ENCODE measurements around the gene TRIM45. TPM values are rescaled to one million over a fixed set of nuclear protein-coding genes. Genes with fewer than 3 reads are reported as not detected.

The TRIM45 gene
- total and polyA plus RNA-seq, 2 of the 13 experiments (the other 11 are each of a cell fraction or from before 2014, with no cell fraction given), result 1.9 to 2.3 TPM

- TF ChIP-seq ZFP91 (CRISPR knock-in tag; IDR thresholded peaks at IDR 0.05; ENCODE audit: borderline replicate concordance) (no peak), MAFF (IDR thresholded peaks at IDR 0.05; ENCODE audit: low read depth, low read length) (no peak)
- TF ChIP-seq, protein P1, sequence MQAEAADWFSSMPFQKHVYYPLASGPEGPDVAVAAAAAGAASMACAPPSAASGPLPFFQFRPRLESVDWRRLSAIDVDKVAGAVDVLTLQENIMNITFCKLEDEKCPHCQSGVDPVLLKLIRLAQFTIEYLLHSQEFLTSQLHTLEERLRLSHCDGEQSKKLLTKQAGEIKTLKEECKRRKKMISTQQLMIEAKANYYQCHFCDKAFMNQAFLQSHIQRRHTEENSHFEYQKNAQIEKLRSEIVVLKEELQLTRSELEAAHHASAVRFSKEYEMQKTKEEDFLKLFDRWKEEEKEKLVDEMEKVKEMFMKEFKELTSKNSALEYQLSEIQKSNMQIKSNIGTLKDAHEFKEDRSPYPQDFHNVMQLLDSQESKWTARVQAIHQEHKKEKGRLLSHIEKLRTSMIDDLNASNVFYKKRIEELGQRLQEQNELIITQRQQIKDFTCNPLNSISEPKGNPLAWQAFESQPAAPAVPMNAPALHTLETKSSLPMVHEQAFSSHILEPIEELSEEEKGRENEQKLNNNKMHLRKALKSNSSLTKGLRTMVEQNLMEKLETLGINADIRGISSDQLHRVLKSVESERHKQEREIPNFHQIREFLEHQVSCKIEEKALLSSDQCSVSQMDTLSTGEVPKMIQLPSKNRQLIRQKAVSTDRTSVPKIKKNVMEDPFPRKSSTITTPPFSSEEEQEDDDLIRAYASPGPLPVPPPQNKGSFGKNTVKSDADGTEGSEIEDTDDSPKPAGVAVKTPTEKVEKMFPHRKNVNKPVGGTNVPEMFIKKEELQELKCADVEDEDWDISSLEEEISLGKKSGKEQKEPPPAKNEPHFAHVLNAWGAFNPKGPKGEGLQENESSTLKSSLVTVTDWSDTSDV (CRISPR knock-in tag; IDR thresholded peaks at IDR 0.05), result no peak
Measured at GRCh38 chr1:117089996-117090395, 31.6 kb downstream of the TRIM45 start (continued).

DNA sequence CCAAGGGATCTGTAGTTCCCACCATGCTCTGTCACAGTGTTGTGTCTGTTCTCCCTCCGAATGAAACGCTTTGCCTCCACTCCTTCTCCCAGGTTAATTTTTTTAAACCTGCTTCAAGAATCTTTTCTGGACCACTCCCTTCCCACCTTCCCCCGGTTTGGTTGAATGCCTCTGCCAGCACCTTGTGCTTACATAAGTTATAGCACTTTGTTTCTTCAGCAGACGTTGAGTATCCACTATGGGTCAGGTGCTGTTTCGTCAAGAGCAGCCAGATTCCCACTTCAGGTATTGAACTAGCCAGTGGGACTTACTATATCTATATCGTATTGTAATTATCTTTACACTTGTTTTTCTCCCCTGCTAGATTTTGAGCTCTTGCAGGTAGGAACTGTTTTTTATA lies 33.9 kb downstream of the TRIM45 start:
- Histone ChIP-seq H3K4me2 (ENCODE audit: low read depth, low read length) (no peak overlapping the region), H4K20me1 (ENCODE audit: insufficient read depth, low read length) (no peaks in the 10 kb centered on the region), H3K9me3 (ENCODE audit: low read length) (no peaks in the 10 kb centered on the region), H3K27me3 (ENCODE audit: control insufficient read depth in 1 of 2, insufficient read depth in 2 of 2, low read length in 2 of 2) (no peaks in the 10 kb centered on the region), H3K4me3 (replicated peaks in 1 of 3; ENCODE audit: insufficient read depth in 1 of 3, low read depth in 2 of 3, low read length in 3 of 3) (no peak overlapping the region), H2AFZ (ENCODE audit: low read length) (no peak overlapping the region), H3K4me1 (ENCODE audit: insufficient read depth, low read length) (no peaks in the 10 kb centered on the region), H3K9ac (ENCODE audit: insufficient read depth, low read depth, low read length) (no peak overlapping the region), H3K36me3 (replicated peaks in 1 of 2; ENCODE audit: control insufficient read depth in 1 of 2, insufficient read depth in 2 of 2, low read length in 2 of 2) (peaks cover 9 to 23% of the 10 kb centered on the region in 2 experiments; a peak in 4 of 5 replicates), H3K79me2 (ENCODE audit: insufficient read depth, low read length) (no peaks in the 10 kb centered on the region), H3K27ac (ENCODE audit: extremely low read length, insufficient read depth, low read length) (no peak overlapping the region)
- POLR2A ChIA-PET, result no interaction called here
- CTCF ChIA-PET (ENCODE audit: low intra/inter-chr PET ratio, low total read pairs), result no interaction called here
- DNase-seq (ENCODE audit: low spot score) (no peak), ATAC-seq (no peak), FAIRE-seq (no peak)
- intact Hi-C loops (cut with micrococcal nuclease; ENCODE audit: unreplicated experiment), result no loop called here
- BruUV-seq (replicated peaks), result no TSS peak
- in situ Hi-C loops (cut with HindIII; ENCODE audit: extremely low pct_ligation_motif_present, low pct_unique_long_range_greater_than_20kb), result no loop called here
- TF ChIP-seq JARID2 (CRISPR knock-in tag; IDR thresholded peaks at IDR 0.05; ENCODE audit: insufficient replicate concordance) (no peak), CEBPZ (IDR thresholded peaks at IDR 0.05; ENCODE audit: low read length) (no peak), ZNF567 (CRISPR knock-in tag; IDR thresholded peaks at IDR 0.05; ENCODE audit: borderline replicate concordance) (no peak), ZNF263 (CRISPR knock-in tag; IDR thresholded peaks at IDR 0.05) (no peak), ZNF382 (CRISPR knock-in tag; IDR thresholded peaks at IDR 0.05; ENCODE audit: borderline replicate concordance) (no peak), SUZ12 (IDR thresholded peaks at IDR 0.05; ENCODE audit: low read depth, low read length) (no peak), SOX6 (IDR thresholded peaks at IDR 0.05) (no peak), SOX6 (CRISPR knock-in tag; IDR thresholded peaks at IDR 0.05) (no peak), FOXO4 (CRISPR knock-in tag; conservative IDR thresholded peaks at IDR 0.05) (no peak)
- 96% methylated on average over 6 of the region's 6 CpGs for WGBS (ENCODE audit: low lambda C conversion rate)

Measured in HepG2 (cell line).